ENCODE data around the gene GAS5.
"Not testable (repeated sequence)": the region's sequence is repeated elsewhere in the genome, so short reads cannot be mapped to it uniquely, and the experiment has no call there.

GAS5 gene

DNA sequence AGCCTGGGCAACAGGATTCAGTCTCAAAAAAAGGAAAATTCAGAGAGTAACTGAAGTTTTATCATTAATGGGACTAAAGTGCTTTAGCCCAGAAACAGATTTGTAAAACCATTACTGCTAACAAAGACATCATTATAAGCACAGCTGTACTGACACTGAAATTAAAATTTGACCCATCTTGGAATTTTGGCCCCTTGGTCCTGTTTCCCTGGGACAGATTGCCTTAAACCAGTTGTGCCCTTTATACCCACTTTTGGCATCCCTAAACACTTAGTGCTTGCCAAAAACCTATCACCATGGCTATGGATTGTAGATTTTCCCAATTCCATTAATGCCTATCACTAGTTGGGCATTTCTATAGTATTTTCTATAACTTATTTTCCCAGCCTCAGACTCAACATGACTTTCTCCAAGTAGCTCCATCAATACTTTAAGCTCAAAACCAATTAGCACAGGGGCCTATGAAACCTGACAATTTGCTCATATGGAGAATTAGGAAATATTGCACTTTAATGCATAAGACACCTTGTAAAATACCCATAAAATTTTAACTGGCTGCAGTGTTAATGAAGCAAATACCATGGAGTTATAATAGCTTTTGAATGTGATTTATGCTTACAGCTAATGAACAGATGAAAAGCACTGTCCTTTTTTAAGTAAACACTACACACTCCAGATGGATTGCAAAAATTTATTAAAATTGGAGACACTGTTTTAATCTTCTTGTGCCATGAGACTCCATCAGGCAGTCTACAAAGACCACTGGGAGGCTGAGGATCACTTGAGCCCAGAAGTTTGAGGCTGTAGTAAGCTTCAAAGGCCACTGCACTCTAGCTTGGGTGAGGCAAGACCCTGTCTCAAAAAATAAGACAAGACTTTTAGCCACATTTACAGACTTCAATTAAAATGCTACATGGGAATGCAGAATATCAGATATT is 4.3 kb downstream of the GAS5 start:
- Mint-ChIP-seq H3K27ac (peak overlapping the region; percentile 84), H3K4me3 (peak overlapping the region; percentile 44), H3K36me3 (peaks cover 61% of the 10 kb centered on the region), H3K4me1 (peaks cover 49% of the 10 kb centered on the region), H3K27me3 (no peaks in the 10 kb centered on the region), H3K9me3 (no peaks in the 10 kb centered on the region)
- ATAC-seq = no peak

DNA sequence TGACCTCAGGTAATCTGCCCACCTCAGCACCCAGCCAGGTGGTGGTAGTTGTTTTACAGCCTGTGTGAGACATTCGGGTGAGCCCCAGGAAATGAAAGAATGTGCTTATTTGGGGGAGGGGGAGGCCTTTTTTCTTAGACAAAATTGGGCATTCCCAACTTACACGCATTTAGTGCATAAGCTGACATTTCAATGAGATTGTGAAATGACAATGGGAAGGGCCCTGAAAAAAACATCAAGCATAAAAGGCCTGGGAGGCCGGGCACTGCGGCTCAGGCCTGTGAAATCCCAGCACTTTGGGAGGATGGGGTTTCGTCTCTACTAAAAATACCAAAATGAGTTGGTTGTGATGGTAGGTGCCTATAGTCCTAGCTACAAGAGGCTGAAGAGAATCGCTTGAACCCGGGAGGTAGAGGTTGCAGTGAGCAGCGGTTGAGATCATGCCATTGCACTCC is 5.0 kb downstream of the GAS5 start:
- ATAC-seq = no peak
- H3K4me3 Mint-ChIP-seq = peak overlapping the region; percentile 31
- peak overlapping the region; percentile 84 for H3K27ac Mint-ChIP-seq
- peaks cover 61% of the 10 kb centered on the region for H3K36me3 Mint-ChIP-seq
- peaks cover 49% of the 10 kb centered on the region for H3K4me1 Mint-ChIP-seq
- no peaks in the 10 kb centered on the region for H3K9me3 Mint-ChIP-seq
- H3K27me3 Mint-ChIP-seq = no peaks in the 10 kb centered on the region

DNA sequence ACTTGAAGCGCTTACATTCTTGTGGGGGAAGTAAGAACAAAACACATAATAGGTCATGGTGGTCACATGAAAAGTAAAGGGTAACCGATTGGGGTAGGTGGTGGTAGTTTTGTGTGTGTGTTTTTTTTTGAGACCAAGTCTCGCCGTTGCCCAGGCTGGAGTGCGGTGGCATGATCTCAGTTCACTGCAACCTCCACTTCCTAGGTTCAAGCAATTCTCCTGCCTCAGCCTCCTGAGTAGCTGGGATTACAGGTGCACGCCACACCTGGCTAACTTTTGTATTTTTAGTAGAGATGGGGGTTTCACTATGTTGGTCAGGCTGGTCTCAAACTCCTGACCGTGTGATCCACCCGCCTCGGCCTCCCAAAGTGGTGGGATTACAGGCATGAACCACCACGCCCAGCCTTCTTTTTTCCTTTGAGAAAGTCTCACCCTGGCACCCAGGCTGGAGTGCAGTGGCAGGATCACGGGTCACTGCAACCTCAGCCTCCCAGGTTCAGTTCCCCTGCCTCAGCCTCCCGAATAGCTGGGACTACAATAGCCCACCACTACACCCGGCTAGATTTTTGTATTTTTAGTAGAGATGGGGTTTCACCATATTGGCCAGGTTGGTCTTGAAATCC is 5.5 kb downstream of the GAS5 start:
- H3K4me1 Mint-ChIP-seq = peaks cover 49% of the 10 kb centered on the region
- H3K36me3 Mint-ChIP-seq = peaks cover 60% of the 10 kb centered on the region
- peak; percentile 46 for ATAC-seq
- H3K4me3 Mint-ChIP-seq = peak overlapping the region; percentile 31
- H3K27me3 Mint-ChIP-seq, H3K9me3 Mint-ChIP-seq: not testable (repeated sequence)
- peak overlapping the region; percentile 84 for H3K27ac Mint-ChIP-seq

DNA sequence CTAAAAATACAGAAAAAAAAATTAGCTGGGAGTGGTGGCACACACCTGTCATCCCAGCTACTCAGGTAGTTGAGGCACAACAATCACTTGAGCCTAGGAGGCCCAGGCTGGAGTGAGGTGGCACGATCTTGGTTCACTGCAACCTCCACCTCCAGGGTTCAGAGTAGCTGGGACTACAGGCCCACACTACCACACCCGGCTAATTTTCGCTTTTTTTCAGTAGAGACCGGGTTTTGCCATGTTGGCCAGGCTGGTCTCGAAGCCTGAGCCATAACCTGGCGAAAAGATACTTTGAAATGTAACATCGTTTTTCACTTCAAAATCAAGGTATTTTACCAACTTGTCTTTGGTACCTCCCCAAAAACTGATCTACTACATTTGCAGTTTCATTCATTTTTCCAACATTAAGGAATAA is 6.1 kb downstream of the GAS5 start:
- peaks cover 43% of the 10 kb centered on the region for H3K4me1 Mint-ChIP-seq
- peak; percentile 46 for ATAC-seq
- no peak overlapping the region for H3K4me3 Mint-ChIP-seq
- peaks cover 55% of the 10 kb centered on the region for H3K36me3 Mint-ChIP-seq
- no peaks in the 10 kb centered on the region for H3K9me3 Mint-ChIP-seq
- H3K27ac Mint-ChIP-seq = peak overlapping the region; percentile 84
- H3K27me3 Mint-ChIP-seq = no peaks in the 10 kb centered on the region

DNA sequence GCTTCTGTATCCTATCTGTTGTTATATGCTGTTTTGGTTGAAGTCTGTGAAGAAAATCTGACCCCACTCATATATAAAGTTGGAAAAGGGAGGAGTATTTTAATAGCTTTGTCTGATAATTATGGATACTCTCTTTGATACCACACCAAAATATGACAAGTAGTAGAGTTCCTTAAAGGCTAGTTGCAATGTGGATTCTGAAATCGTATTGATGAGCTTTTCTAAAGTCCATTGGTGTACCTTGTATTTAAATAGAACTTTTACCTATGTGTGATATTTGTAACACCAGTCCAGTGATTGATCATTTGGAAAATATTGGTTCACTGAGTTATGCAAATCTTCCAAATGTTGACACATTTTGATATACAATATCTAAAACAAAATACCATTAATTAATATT is 7.7 kb downstream of the GAS5 start:
- peaks cover 27% of the 10 kb centered on the region for H3K4me1 Mint-ChIP-seq
- H3K27ac Mint-ChIP-seq = no peak overlapping the region
- H3K27me3 Mint-ChIP-seq = no peaks in the 10 kb centered on the region
- no peak overlapping the region for H3K4me3 Mint-ChIP-seq
- H3K36me3 Mint-ChIP-seq = peaks cover 52% of the 10 kb centered on the region
- ATAC-seq = no peak
- no peaks in the 10 kb centered on the region for H3K9me3 Mint-ChIP-seq

DNA sequence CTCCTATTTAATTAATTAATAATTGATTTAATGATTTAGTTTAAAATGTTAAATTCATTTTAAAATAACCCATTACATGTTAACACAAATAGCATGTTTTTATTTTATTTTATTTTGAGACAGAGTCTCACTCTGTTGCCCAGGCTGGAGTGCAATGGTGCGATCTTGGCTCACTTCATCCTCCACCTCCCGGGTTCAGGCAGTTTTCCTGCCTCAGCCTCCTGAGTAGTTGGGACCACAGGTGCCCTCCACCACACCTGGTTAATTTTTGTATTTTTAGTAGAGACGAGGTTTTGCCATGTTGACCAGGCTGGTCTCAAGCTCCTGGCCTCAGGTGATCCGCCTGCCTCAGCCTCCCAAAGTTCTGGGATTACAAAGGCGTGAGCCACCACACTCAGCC is 8.2 kb downstream of the GAS5 start:
- Mint-ChIP-seq H3K4me1 (peaks cover 22% of the 10 kb centered on the region), H3K36me3 (peaks cover 52% of the 10 kb centered on the region)
- H3K27me3 Mint-ChIP-seq, H3K27ac Mint-ChIP-seq, H3K9me3 Mint-ChIP-seq, H3K4me3 Mint-ChIP-seq, ATAC-seq: not testable (repeated sequence)

DNA sequence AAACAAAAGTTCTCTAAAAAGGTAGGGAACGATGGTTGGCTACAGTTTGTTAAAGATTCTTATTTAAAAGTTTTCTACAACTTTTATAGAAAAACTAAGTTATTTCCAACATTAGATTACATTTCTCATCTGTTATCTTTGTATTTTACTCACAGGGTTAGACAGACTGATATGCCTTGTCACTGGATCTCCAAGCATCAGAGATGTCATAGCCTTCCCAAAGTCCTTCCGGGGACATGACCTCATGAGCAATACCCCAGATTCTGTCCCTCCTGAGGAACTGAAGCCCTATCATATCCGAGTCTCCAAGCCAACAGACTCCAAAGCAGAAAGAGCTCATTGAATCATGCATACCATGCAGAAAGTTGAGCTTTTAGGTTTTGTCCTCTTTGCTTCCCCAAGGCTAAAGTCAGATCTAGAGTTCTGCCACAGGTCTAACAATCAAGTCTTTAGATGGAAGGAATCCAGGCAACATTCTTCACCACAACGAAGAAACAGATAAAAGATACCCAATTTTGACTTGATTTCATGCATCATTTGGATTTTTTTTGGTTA is 10.3 kb downstream of the GAS5 start:
- H3K27ac Mint-ChIP-seq = no peak overlapping the region
- peaks cover 1% of the 10 kb centered on the region for H3K4me1 Mint-ChIP-seq
- H3K4me3 Mint-ChIP-seq = no peak overlapping the region
- H3K36me3 Mint-ChIP-seq = peaks cover 46% of the 10 kb centered on the region
- no peaks in the 10 kb centered on the region for H3K27me3 Mint-ChIP-seq
- no peak for ATAC-seq
- no peaks in the 10 kb centered on the region for H3K9me3 Mint-ChIP-seq

DNA sequence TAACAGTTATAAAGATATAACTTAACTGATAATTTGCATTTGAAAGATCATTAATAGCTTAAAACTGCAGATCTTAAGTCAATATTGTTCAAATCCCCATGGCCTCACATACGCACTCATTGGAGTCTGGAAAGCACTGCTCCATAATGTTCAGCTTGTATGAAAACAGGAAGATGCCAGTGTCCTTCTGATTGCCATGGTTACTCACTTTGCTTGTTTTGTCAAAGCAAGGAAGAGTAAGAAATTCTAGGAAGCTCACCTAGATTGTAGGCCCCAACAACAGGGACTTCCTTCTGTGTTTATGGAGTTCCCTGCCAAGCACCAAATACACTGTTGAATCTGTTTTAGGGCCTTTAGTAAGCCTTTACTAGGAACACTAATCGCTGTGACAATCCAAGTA is 10.9 kb downstream of the GAS5 start:
- no peaks in the 10 kb centered on the region for H3K9me3 Mint-ChIP-seq
- no peak overlapping the region for H3K27ac Mint-ChIP-seq
- H3K4me1 Mint-ChIP-seq = no peaks in the 10 kb centered on the region
- no peaks in the 10 kb centered on the region for H3K27me3 Mint-ChIP-seq
- ATAC-seq = no peak
- no peak overlapping the region for H3K4me3 Mint-ChIP-seq
- H3K36me3 Mint-ChIP-seq = peaks cover 43% of the 10 kb centered on the region

DNA sequence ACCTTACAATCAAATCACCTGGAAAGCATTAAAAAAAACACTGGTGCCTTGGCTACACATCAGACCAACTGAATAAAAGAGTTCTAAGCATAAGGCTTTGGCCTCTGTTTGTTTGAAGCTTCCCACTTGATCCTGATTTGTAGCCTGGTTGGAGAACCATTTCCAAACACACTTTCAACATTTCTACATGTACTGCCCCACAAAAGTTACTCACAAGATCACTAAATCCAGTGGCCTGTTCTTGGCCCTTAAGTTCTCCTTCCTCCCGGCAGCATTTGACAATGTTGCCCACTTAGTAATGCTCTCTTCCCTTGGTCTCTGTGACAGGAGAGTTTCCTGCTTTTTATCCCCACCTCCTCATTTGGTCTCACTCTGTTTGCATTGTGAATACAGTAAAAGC is 11.8 kb downstream of the GAS5 start:
- Mint-ChIP-seq H3K27ac (peak overlapping the region; percentile 4), H3K9me3 (no peaks in the 10 kb centered on the region), H3K27me3 (no peaks in the 10 kb centered on the region), H3K4me3 (no peak overlapping the region), H3K4me1 (no peaks in the 10 kb centered on the region), H3K36me3 (peaks cover 45% of the 10 kb centered on the region)
- ATAC-seq = no peak

DNA sequence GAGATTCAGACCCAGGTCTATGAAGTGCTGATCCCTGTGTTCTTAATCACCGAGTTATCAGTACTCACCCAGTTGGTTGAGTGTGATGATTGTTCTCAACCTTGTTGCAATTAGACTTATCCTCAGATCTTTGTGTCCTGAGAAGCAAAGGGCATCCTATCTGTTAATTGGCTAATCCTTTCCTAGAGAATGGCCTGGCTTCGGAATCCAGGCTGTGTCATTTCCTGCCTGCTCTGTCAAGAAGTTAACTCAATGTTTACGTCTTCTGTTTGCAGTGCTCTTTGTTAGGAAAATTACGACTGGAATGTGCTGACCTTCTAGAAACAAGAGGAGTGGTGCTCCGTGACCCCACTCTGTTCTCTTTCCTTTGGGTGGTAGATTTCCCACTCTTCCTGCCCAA is 14.7 kb downstream of the GAS5 start:
- no peak overlapping the region for H3K4me3 Mint-ChIP-seq
- H3K27me3 Mint-ChIP-seq = no peaks in the 10 kb centered on the region
- peak overlapping the region; percentile 19 for H3K27ac Mint-ChIP-seq
- ATAC-seq = no peak
- no peaks in the 10 kb centered on the region for H3K4me1 Mint-ChIP-seq
- no peaks in the 10 kb centered on the region for H3K9me3 Mint-ChIP-seq
- peaks cover 49% of the 10 kb centered on the region for H3K36me3 Mint-ChIP-seq

DNA sequence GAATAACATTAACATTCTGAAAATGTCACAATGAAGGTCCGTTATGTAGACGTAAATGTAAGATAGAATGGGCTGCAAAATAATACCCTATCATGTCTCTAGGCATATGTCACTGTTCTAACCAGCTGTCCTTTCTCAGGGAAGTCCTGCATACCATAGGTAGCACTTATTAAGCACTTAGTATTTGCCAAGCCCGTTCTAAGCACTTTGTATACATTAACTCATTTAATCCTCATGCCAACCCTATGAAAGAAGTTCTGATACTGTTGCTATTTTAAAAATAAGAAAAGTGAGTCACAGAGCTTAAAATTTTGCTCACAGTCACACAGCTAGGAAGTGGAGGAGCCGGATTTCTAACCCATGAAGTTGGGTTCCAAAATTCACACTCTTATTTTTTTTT is 15.7 kb downstream of the GAS5 start:
- Mint-ChIP-seq H3K4me3 (no peak overlapping the region), H3K9me3 (no peaks in the 10 kb centered on the region), H3K4me1 (no peaks in the 10 kb centered on the region), H3K27me3 (no peaks in the 10 kb centered on the region), H3K36me3 (peaks cover 52% of the 10 kb centered on the region), H3K27ac (no peak overlapping the region)
- no peak for ATAC-seq

DNA sequence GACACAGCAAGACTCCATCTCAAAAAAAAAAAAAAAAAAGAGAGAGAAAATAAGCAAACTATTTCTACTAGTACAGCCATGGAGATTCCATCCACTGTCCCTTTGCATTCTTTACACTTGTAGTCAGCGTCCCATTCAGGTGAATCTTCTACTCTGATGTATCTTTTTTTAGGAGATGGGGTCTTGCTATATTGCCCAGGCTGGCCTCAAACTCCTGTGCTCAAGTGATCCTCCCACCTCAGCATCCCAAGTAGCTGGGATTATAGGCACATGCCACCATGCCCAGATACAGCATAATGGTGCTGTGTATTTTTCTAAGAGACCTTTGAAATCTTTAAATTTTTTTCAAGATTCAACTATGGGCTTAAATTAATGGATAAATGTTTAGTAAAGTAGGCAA is 35.0 kb downstream of the GAS5 start:
- ATAC-seq = no peak
- Mint-ChIP-seq H3K27ac (no peak overlapping the region), H3K36me3 (peaks cover 32% of the 10 kb centered on the region), H3K27me3 (no peaks in the 10 kb centered on the region), H3K4me1 (no peaks in the 10 kb centered on the region), H3K9me3 (no peaks in the 10 kb centered on the region), H3K4me3 (no peak overlapping the region)

DNA sequence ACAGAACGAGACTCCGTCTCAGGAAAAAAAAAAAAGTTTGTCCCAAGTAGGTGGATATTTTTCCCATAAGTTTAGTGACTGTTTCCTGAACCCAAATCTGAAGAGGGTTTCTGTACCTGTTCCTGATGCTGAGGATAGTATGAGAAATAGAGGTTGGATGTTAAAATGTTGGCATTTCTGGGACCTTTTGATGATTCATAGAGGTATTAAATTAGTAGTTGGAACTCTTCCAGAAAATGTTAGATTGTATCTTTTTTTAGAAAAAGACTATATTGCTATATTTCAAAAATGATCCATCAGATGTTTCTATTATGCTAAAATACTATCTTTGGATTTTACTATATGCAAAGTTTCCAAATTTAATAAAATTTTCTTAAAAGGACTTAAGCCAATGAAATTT is 40.2 kb downstream of the GAS5 start:
- H3K9me3 Mint-ChIP-seq = no peaks in the 10 kb centered on the region
- peaks cover 23% of the 10 kb centered on the region for H3K36me3 Mint-ChIP-seq
- H3K27ac Mint-ChIP-seq = no peak overlapping the region
- no peak for ATAC-seq
- H3K4me1 Mint-ChIP-seq = peaks cover 26% of the 10 kb centered on the region
- H3K27me3 Mint-ChIP-seq = no peaks in the 10 kb centered on the region
- H3K4me3 Mint-ChIP-seq = no peak overlapping the region

DNA sequence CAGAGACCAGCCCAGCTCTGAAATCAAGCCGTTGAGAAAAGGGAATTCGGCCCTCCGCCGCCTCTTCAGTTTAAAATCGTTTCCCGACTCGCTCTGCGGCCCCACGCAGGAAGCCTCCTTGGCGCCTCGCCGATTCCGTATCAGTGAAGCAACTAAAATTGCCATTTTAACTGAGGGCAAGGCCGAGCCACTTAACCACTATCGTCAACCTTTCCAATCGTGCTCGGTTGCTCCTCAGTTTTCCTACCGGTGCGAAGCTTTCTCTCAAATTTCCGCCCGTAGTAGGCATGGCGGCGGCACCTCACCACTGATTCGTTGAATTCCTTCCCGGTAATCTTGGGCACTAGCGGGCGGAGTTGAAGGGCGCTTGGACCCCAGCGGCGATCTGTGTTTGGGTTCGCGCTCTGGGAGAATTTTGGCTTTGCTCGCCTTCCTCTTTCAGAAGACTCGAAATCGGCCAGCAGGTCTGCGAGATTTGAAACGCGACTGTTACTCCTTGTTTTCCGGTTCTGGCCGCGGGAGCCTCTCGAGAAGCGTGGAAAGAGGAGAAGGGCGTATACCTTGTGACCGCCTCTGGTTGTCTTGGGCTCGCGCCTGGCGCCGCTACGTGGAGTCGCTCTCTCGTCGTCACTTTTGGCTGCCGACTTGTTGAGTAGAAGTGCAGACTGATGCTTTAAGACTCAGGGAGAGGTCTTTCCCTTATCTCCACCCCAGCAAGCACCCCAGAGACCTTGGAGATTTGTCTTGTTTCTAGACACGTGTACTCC is 43.3 kb downstream of the GAS5 start, which contains the start of the genes CENPL and DARS2:
CENPL (minus strand) TSS at position 569 of the 767 bp plus-strand sequence. CDS start 13,584 bp downstream, outside the sequence.
DARS2 (plus strand) TSS at position 359 of the 767 bp plus-strand sequence. CDS start 557 bp downstream, outside the sequence.
- H3K4me1 Mint-ChIP-seq = peaks cover 42% of the 10 kb centered on the region
- peak within 1 kb of the TSS; percentile 97 for H3K27ac Mint-ChIP-seq
- no peaks in the 10 kb centered on the region for H3K27me3 Mint-ChIP-seq
- H3K36me3 Mint-ChIP-seq = peaks cover 28% of the 10 kb centered on the region
- H3K4me3 Mint-ChIP-seq = peak within 1 kb of the TSS; percentile 96
- ATAC-seq = peak; percentile 97
- H3K9me3 Mint-ChIP-seq = no peaks in the 10 kb centered on the region

Measured in stimulated activated memory B cell treated with anti-CD40 and anti-IgM and Interleukin-4, amounts not matched to agents 10 μg/mL and 1 μg/mL and 100 μg/mL, for 72 hours (primary cell).